Body of pancreas (tissue), 4 donors: ENCODE results near the gene PLEK2.

Experiments
- CTCF ChIP-seq, 7 experiments: fragments of 450-650 bp in 4 of 7; fragments of 200-600 bp in 3 of 7; sonication (generic) in 3 of 7; IDR thresholded peaks; one replicate each; pipeline ENCODE4 v1.5.1; 2016 to 2019; ENCODE audit warnings: antibody characterized with exemption in 7 of 7
- POLR2A ChIP-seq, 3 donors: fragments of 450-650 bp; IDR thresholded peaks; one replicate each; pipeline ENCODE4 v1.6.1; 2016; ENCODE audit warnings: antibody characterized with exemption in 3 of 3, mild to moderate bottlenecking in 2 of 3

DNA sequence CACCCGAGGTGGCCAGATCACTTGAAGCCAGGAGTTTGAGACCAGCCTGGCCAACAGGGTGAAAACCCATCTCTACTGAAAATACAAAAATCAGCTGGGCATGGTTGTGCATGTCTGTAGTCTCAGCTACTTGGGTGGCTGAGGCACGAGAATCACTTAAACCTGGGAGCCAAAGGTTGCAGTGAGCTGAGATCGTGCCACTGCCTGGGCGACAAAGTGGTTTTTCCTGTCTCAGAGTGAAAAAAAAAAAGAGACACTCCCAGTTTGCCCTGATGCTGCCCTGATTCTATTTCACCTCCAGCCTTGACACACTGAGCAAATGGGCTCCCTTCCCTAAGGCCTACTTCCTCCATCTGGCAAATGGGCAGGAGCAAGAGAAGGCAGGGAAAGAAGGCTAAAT is 28.5 kb upstream of the PLEK2 start:
- TF ChIP-seq CTCF (IDR thresholded peaks at IDR 0.05) (no peak), POLR2A (IDR thresholded peaks at IDR 0.05) (no peak)
